Measurements from ENCODE around the gene CYBA. TPM values are rescaled to one million over a fixed set of nuclear protein-coding genes. Genes with fewer than 3 reads are reported as not detected.

CYBA gene
- total and polyA plus RNA-seq, 2 donors (not counting 1 experiment from before 2014, with no cell fraction given): 701 to 1,336 TPM

DNA sequence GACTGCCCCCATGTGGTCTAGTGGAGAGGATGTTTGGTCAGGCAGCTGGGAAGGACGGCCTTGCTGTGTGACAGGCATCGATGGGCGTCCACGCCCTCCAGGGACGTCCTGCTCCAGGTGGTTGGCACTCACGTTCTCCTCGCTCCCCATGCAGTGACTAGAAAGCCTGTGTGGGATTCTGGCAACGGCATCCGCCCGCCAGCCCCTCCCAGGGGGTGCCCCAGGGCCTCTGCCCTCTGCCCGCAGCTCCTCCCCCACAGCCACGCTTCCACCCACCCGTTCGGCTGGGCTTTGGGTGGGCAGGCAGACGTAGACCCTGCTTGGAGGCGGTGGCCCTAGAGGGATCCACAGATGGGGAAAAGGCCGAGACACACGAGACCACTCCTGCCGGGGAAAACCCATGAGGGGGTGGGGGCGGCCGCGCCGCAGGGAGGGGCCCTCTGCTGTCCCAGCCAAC, 17.1 kb downstream of the CYBA start:
- H3K4me3 Mint-ChIP-seq: peak overlapping the region; percentile 85
- H3K4me1 Mint-ChIP-seq: peaks cover 45% of the 10 kb centered on the region
- H3K4me3 ChIP-seq (ENCODE audit: control extremely low read depth in 1 of 5, extremely low read depth in 1 of 5, insufficient read depth in 1 of 5, low read depth in 2 of 5, low read length in 4 of 5): peak overlapping the region in 4 of 5 experiments; percentile 62 to 78 (median 68)
- ATAC-seq (ENCODE audit: low read depth): no peak
- H3K9me3 Mint-ChIP-seq (ENCODE audit: insufficient read depth): no peaks in the 10 kb centered on the region
- ChIA-PET POLR2A (interaction anchor here (0.7 to 2.0 kb wide), 6 partner anchors 14 to 224 kb away, joined by 4 to 15 read pairs (median 7); partner anchors contain the start of gene CYBA), CTCF (interaction anchor here (0.6 to 2.5 kb wide), 12 partner anchors 11 to 341 kb away, joined by 3 to 14 read pairs (median 4); partner anchors contain the start of gene ZC3H18)
- no peaks in the 10 kb centered on the region for H3K27me3 Mint-ChIP-seq
- peak overlapping the region; percentile 92 for H3K27ac Mint-ChIP-seq
- TF ChIP-seq EZH2 (IDR thresholded peaks at IDR 0.05; ENCODE audit: borderline replicate concordance, insufficient read depth, low read depth, low read length, poor library complexity, severe bottlenecking) (no peak), CTCF (IDR thresholded peaks at IDR 0.05) (no peak)
- peaks cover 0 to 18% (median 0%) of the 10 kb centered on the region in 3 donors for H3K9me3 ChIP-seq (ENCODE audit: control extremely low read depth in 1 of 3, control insufficient read depth in 2 of 3, insufficient read depth in 1 of 3, low read length in 2 of 3)
- peak overlapping the region; percentile 81 to 87 for H3K27ac ChIP-seq (ENCODE audit: low read length in 2 of 2)
- peaks cover 22% of the 10 kb centered on the region for H4K20me1 ChIP-seq (ENCODE audit: control insufficient read depth, insufficient read depth, low read length, poor library complexity, severe bottlenecking)
- peaks cover 0 to 6% (median 0%) of the 10 kb centered on the region in 4 experiments for H3K27me3 ChIP-seq (replicated peaks in 1 of 4; ENCODE audit: control extremely low read depth in 1 of 4, control insufficient read depth in 3 of 4, insufficient read depth in 4 of 4, low read length in 3 of 4)
- DNase-seq: no peak
- intact Hi-C loops (cut with micrococcal nuclease): loop anchor here (1.0 to 10.0 kb wide), 8 partner anchors 18 to 181 kb away; partner anchors contain the start of genes CYBA, MVD, PIEZO1 and SNAI3
- H3K4me2 ChIP-seq (replicated peaks; ENCODE audit: low read depth, low read length, poor library complexity, severe bottlenecking): peak overlapping the region; percentile 95
- peak overlapping the region; percentile 61 for H2AFZ ChIP-seq (ENCODE audit: insufficient read depth, low read depth, low read length, poor library complexity, severe bottlenecking)
- H3K79me2 ChIP-seq (ENCODE audit: control insufficient read depth, insufficient read depth, low read length): peaks cover under 1% of the 10 kb centered on the region
- H3K36me3 ChIP-seq (replicated peaks in 1 of 2; ENCODE audit: control extremely low read depth in 1 of 2, control insufficient read depth in 1 of 2, extremely low read depth in 1 of 2, insufficient read depth in 2 of 2, low read length in 1 of 2): peaks cover 0 to 29% of the 10 kb centered on the region in 2 experiments
- H3K4me1 ChIP-seq (ENCODE audit: control insufficient read depth in 2 of 2, insufficient read depth in 2 of 2, low read length in 2 of 2): peaks cover 37 to 56% of the 10 kb centered on the region in 2 donors
- WGBS (ENCODE audit: insufficient coverage): 2% methylated on average over 21 of the region's 23 CpGs
- H3K9ac ChIP-seq (ENCODE audit: low read length): peak overlapping the region; percentile 67

GRCh38 chr16:88632587-88632930, 18.3 kb downstream of the CYBA start:
- Histone ChIP-seq H3K27me3 (replicated peaks in 1 of 4; ENCODE audit: control extremely low read depth in 1 of 4, control insufficient read depth in 3 of 4, insufficient read depth in 4 of 4, low read length in 3 of 4) (no peaks in the 10 kb centered on the region), H3K79me2 (ENCODE audit: control insufficient read depth, insufficient read depth, low read length) (no peaks in the 10 kb centered on the region), H3K27ac (ENCODE audit: low read length in 2 of 2) (no peak overlapping the region), H4K20me1 (ENCODE audit: control insufficient read depth, insufficient read depth, low read length, poor library complexity, severe bottlenecking) (peaks cover 15% of the 10 kb centered on the region), H3K9ac (ENCODE audit: low read length) (no peak overlapping the region), H3K9me3 (ENCODE audit: control extremely low read depth in 1 of 3, control insufficient read depth in 2 of 3, insufficient read depth in 1 of 3, low read length in 2 of 3) (peaks cover 0 to 7% (median 0%) of the 10 kb centered on the region in 3 donors), H3K4me3 (ENCODE audit: control extremely low read depth in 1 of 5, extremely low read depth in 1 of 5, insufficient read depth in 1 of 5, low read depth in 2 of 5, low read length in 4 of 5) (no peak overlapping the region), H2AFZ (ENCODE audit: insufficient read depth, low read depth, low read length, poor library complexity, severe bottlenecking) (no peak overlapping the region), H3K4me1 (ENCODE audit: control insufficient read depth in 2 of 2, insufficient read depth in 2 of 2, low read length in 2 of 2) (peaks cover 25 to 45% of the 10 kb centered on the region in 2 donors), H3K36me3 (replicated peaks in 1 of 2; ENCODE audit: control extremely low read depth in 1 of 2, control insufficient read depth in 1 of 2, extremely low read depth in 1 of 2, insufficient read depth in 2 of 2, low read length in 1 of 2) (peaks cover 0 to 40% of the 10 kb centered on the region in 2 experiments), H3K4me2 (replicated peaks; ENCODE audit: low read depth, low read length, poor library complexity, severe bottlenecking) (no peak overlapping the region)
- Mint-ChIP-seq H3K4me1 (peaks cover 34% of the 10 kb centered on the region), H3K4me3 (no peak overlapping the region), H3K9me3 (ENCODE audit: insufficient read depth) (no peaks in the 10 kb centered on the region), H3K27me3 (no peaks in the 10 kb centered on the region), H3K27ac (no peak overlapping the region)
- POLR2A ChIA-PET: interaction anchor here (0.5 to 2.0 kb wide), 6 partner anchors 12 to 111 kb away, joined by 3 to 15 read pairs (median 4); partner anchors contain the start of gene CYBA
- no peak for DNase-seq
- intact Hi-C loops (cut with micrococcal nuclease): loop anchor here (5.0 to 10.0 kb wide), 2 partner anchors 152 to 180 kb away; partner anchors contain the start of genes PIEZO1 and ZFPM1
- TF ChIP-seq CTCF (IDR thresholded peaks at IDR 0.05): no peak
- TF ChIP-seq EZH2 (IDR thresholded peaks at IDR 0.05; ENCODE audit: borderline replicate concordance, insufficient read depth, low read depth, low read length, poor library complexity, severe bottlenecking): no peak
- CTCF ChIA-PET: interaction anchor here (0.7 to 2.5 kb wide), 7 partner anchors 18 to 927 kb away, joined by 3 to 14 read pairs (median 7); partner anchors contain the start of genes CYBA and ZC3H18
- no peak for ATAC-seq (ENCODE audit: low read depth)
- WGBS (ENCODE audit: insufficient coverage): 100% methylated on average over 7 of the region's 11 CpGs
